Lower lobe of right lung (tissue), 2 donors: ENCODE results near the gene MKI67. TPM values are rescaled to one million over a fixed set of nuclear protein-coding genes. Genes with fewer than 3 reads are reported as not detected.
A peak's percentile ranks its signal among the peaks of the same experiment; 100 is the strongest.

ENCODE experiments used
- ATAC-seq, 2 donors: fragments of 200-7000 bp; cut with Tn5 transposase; one replicate each; pipeline ENCODE4 v1.9.1; 2020 to 2022; ENCODE audit warnings: mild to moderate bottlenecking in 2 of 2, moderate library complexity in 2 of 2
- DNase-seq: peaks from one replicate; pipeline ENCODE4 v3.0.0-alpha.2; 2020
- H3K27ac ChIP-seq: fragments of 200-600 bp; one replicate; pipeline ENCODE4 v1.8.0; 2022
- H3K27me3 ChIP-seq: fragments of 200-600 bp; one replicate; pipeline ENCODE4 v1.8.0; 2022; ENCODE audit warnings: low read depth
- H3K36me3 ChIP-seq: fragments of 200-600 bp; one replicate; pipeline ENCODE4 v1.8.0; 2022; ENCODE audit warnings: mild to moderate bottlenecking
- H3K4me1 ChIP-seq: fragments of 200-600 bp; one replicate; pipeline ENCODE4 v1.8.0; 2022
- H3K4me3 ChIP-seq: fragments of 200-600 bp; one replicate; pipeline ENCODE4 v1.8.0; 2022; ENCODE audit warnings: mild to moderate bottlenecking
- H3K9me3 ChIP-seq: fragments of 200-600 bp; one replicate; pipeline ENCODE4 v1.8.0; 2022
- intact Hi-C: fragments of 100-400 bp; cut with DNase I; formaldehyde crosslinking; loops from one replicate; pipeline ENCODE4 v1.11.0; 2022
- total RNA-seq: library from RNA; stranded (reverse); fragmentation: NEBNext Ultra II Directional; extraction: Animal tissue kit (Norgen Biotek cat#: 25700); gene quantifications from one replicate; pipeline ENCODE4 v1.2.1, GENCODE V29; 2021
- TF ChIP-seq, protein P1 (sequence below): fragments of 200-600 bp; IDR thresholded peaks from one replicate; pipeline ENCODE4 v1.8.0; 2022; ENCODE audit warnings: antibody characterized with exemption, mild to moderate bottlenecking
- donor health status: DM: no; HTN: yes; CAD: no; lungs with severe emphysema.

Gene MKI67
- total RNA-seq, 1 donor from 2014 or later = 4.8 TPM

DNA sequence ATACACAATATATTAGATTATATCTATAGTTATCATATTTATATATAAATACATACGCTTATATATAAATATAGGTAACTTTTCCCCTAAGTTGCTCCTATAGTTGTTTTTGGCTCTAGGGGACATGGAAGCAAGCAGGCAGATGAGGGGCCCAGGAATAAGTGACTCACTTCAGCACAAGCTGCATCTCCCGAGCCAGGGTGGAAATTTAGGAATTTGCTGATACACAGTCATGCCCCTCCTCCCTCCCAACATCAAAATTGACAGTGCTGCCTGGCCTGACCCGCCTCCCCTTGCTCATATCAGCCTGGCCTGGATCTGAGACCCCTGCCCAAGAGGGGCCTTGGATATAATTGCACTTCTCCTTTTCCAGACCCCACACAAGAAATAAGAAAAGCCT is 33.8 kb downstream of the MKI67 start:
- Histone ChIP-seq H3K27ac (no peak overlapping the region), H3K9me3 (no peaks in the 10 kb centered on the region), H3K4me3 (no peak overlapping the region), H3K36me3 (no peaks in the 10 kb centered on the region), H3K4me1 (no peaks in the 10 kb centered on the region), H3K27me3 (no peaks in the 10 kb centered on the region)
- TF ChIP-seq, protein P1, sequence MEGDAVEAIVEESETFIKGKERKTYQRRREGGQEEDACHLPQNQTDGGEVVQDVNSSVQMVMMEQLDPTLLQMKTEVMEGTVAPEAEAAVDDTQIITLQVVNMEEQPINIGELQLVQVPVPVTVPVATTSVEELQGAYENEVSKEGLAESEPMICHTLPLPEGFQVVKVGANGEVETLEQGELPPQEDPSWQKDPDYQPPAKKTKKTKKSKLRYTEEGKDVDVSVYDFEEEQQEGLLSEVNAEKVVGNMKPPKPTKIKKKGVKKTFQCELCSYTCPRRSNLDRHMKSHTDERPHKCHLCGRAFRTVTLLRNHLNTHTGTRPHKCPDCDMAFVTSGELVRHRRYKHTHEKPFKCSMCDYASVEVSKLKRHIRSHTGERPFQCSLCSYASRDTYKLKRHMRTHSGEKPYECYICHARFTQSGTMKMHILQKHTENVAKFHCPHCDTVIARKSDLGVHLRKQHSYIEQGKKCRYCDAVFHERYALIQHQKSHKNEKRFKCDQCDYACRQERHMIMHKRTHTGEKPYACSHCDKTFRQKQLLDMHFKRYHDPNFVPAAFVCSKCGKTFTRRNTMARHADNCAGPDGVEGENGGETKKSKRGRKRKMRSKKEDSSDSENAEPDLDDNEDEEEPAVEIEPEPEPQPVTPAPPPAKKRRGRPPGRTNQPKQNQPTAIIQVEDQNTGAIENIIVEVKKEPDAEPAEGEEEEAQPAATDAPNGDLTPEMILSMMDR = no peak
- DNase-seq (no peak), ATAC-seq (no peak)
- intact Hi-C loops = no loop called here

- ATAC-seq = no peak
- Histone ChIP-seq H3K36me3 (no peaks in the 10 kb centered on the region), H3K4me1 (no peaks in the 10 kb centered on the region), H3K4me3 (no peak overlapping the region), H3K27me3 (no peaks in the 10 kb centered on the region), H3K27ac (no peak overlapping the region), H3K9me3 (no peaks in the 10 kb centered on the region)
- no peak for DNase-seq
- TF ChIP-seq, protein P1 = no peak
- intact Hi-C loops = no loop called here
Observed at GRCh38 chr10:128091636-128092210, 34.5 kb downstream of the MKI67 start.

DNA sequence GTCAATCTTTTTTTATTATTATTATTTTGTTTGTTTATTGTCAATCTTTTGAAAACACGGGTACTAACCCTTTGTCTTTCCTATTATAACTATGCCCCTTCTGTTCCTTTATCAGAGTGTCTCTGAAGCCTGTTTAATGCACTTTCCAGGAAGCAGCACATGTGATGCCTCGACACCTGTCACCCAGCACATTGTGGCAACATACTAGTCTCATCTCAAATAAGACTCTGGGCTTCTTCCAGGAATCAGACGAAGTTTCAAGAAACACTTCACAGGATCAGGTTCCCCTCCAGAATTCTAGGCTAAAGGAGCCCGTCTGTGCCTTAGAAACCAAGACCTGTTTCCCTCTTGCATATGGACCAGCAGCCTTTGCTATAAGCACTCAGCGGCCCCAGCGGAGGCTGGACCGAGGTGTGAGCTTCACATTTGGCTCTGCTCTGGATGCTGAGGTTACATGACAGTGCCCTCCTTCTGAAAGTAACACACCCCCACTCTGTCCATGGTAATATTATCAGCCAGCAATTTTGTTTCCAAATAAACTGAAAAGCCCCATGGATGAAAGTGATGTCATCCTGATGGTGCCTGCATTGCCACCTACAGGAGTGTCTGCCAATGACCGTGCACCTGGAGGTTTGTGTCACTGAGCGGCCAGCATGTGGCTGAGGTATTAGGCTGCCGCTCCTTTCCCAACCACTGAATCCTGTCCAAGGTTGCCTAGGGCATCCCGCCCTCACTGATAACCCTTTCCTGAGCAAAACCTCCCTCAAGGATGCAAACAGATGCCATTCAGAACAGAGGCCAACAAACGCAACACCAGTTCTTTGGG is 38.1 kb downstream of the MKI67 start:
- no peaks in the 10 kb centered on the region for H3K9me3 ChIP-seq
- no peak for DNase-seq
- TF ChIP-seq, protein P1 = no peak
- no peak overlapping the region for H3K27ac ChIP-seq
- H3K4me3 ChIP-seq = no peak overlapping the region
- ATAC-seq = peak; percentile 17 to 52
- intact Hi-C loops = no loop called here
- no peaks in the 10 kb centered on the region for H3K27me3 ChIP-seq
- H3K4me1 ChIP-seq = no peaks in the 10 kb centered on the region
- peaks cover 19% of the 10 kb centered on the region for H3K36me3 ChIP-seq

- peak in 1 of 2 donors; percentile 38 for ATAC-seq
- TF ChIP-seq, protein P1 = no peak
- no peaks in the 10 kb centered on the region for H3K27me3 ChIP-seq
- no peak overlapping the region for H3K27ac ChIP-seq
- intact Hi-C loops = no loop called here
- no peak overlapping the region for H3K4me3 ChIP-seq
- DNase-seq = no peak
- no peaks in the 10 kb centered on the region for H3K4me1 ChIP-seq
- H3K9me3 ChIP-seq = no peaks in the 10 kb centered on the region
- peaks cover 27% of the 10 kb centered on the region for H3K36me3 ChIP-seq
Observed at GRCh38 chr10:128087146-128087883, 38.9 kb downstream of the MKI67 start.

- TF ChIP-seq, protein P1 = no peak
- Histone ChIP-seq H3K36me3 (peaks cover 37% of the 10 kb centered on the region), H3K9me3 (no peaks in the 10 kb centered on the region), H3K27ac (no peak overlapping the region), H3K4me3 (no peak overlapping the region), H3K4me1 (no peaks in the 10 kb centered on the region), H3K27me3 (no peaks in the 10 kb centered on the region)
- DNase-seq (no peak), ATAC-seq (peak; percentile 33 to 38)
- intact Hi-C loops = no loop called here
Observed at GRCh38 chr10:128086003-128086863, 40.0 kb downstream of the MKI67 start.
